Neural crest cell (in vitro differentiated cells): Measurements from ENCODE around the gene ATP6V0E1. TPM values are rescaled to one million over a fixed set of nuclear protein-coding genes. Genes with fewer than 3 reads are reported as not detected.
A peak's percentile ranks its signal among the peaks of the same experiment; 100 is the strongest.

ENCODE experiments used
- DNase-seq: peaks from one replicate; pipeline ENCODE4 v3.0.0; 2021; ENCODE audit warnings: low read depth, mixed read lengths, low spot score
- H3K27ac Mint-ChIP-seq: one replicate; pipeline ENCODE4 v1.8.0; 2021; ENCODE audit warnings: mild to moderate bottlenecking, mixed read lengths; ENCODE audit not compliant: unreplicated experiment
- H3K27me3 Mint-ChIP-seq: 2 replicates; pipeline ENCODE4 v1.8.0; 2021; ENCODE audit warnings: low read depth, mild to moderate bottlenecking, mixed read lengths
- H3K36me3 Mint-ChIP-seq: 2 replicates; pipeline ENCODE4 v1.8.0; 2021; ENCODE audit warnings: low read depth, mild to moderate bottlenecking, mixed read lengths
- H3K4me1 Mint-ChIP-seq: 2 replicates; pipeline ENCODE4 v1.8.0; 2021; ENCODE audit warnings: mixed read lengths
- H3K4me3 Mint-ChIP-seq: one replicate; pipeline ENCODE4 v1.8.0; 2021; ENCODE audit warnings: mild to moderate bottlenecking, mixed read lengths
- H3K9me3 Mint-ChIP-seq: 2 replicates; pipeline ENCODE4 v1.8.0; 2021; ENCODE audit warnings: mixed read lengths
- CTCF ChIP-seq: fragments of 200-600 bp; sonication (generic); conservative IDR thresholded peaks from 2 replicates; pipeline ENCODE4 v1.5.0; 2021; ENCODE audit warnings: antibody characterized with exemption, mild to moderate bottlenecking
- total RNA-seq: library from RNA; stranded (reverse); gene quantifications from 2 replicates; pipeline ENCODE4 v1.2.1, GENCODE V29; 2021

Gene ATP6V0E1
- total RNA-seq, 1 donor from 2014 or later, result 76.4 TPM

GRCh38 chr5:172956936-172957335 is 26.6 kb upstream of the ATP6V0E1 start:
- Mint-ChIP-seq H3K4me3 (peak overlapping the region; percentile 100), H3K4me1 (peaks cover 21% of the 10 kb centered on the region), H3K27me3 (peaks cover 9% of the 10 kb centered on the region), H3K9me3 (no peaks in the 10 kb centered on the region), H3K27ac (no peak overlapping the region), H3K36me3 (no peaks in the 10 kb centered on the region)
- no peak for TF ChIP-seq CTCF
- DNase-seq, result no peak

- Mint-ChIP-seq H3K9me3 (no peaks in the 10 kb centered on the region), H3K4me1 (peaks cover 21% of the 10 kb centered on the region), H3K36me3 (no peaks in the 10 kb centered on the region), H3K27me3 (peaks cover 9% of the 10 kb centered on the region), H3K27ac (no peak overlapping the region), H3K4me3 (peak overlapping the region; percentile 100)
- no peak for DNase-seq
- no peak for TF ChIP-seq CTCF
These were observed 26.1 kb upstream of the ATP6V0E1 start for GRCh38 chr5:172957458-172957857.

DNA sequence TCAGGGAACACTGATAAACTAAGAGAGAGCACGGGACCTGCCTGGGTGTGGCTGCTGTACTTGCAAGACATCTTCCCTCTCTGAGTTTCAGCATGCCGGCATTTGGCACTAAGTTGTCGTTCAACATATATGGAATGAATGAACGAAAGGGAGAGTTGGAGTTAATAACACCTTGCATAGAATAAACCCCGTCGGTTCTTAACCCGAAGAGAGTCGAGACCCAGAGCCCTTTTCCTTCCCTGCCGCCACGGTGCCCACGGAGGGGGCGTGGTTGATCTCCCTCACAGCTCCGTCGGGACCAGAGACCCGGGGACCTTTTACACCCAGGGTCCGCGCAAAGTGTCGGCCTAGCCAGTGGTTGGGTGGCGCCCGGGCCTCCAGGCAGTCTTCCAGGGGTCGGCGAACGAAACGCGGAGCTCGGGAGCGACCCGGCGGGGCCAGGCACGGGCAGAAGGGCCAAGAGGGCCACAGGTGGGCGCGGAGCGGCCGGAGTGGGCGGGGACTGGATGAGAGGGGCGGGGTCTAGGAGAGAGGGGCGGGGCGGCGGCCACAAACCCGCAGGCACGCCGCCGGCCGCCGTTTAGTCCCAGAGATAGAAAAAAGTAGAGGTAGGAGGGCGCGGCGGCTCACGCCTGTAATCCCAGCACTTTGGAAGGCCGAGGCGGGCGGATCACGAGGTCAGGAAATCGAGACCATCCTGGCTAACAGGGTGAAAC is 25.1 kb upstream of the ATP6V0E1 start:
- H3K27ac Mint-ChIP-seq, result peak overlapping the region; percentile 92

DNA sequence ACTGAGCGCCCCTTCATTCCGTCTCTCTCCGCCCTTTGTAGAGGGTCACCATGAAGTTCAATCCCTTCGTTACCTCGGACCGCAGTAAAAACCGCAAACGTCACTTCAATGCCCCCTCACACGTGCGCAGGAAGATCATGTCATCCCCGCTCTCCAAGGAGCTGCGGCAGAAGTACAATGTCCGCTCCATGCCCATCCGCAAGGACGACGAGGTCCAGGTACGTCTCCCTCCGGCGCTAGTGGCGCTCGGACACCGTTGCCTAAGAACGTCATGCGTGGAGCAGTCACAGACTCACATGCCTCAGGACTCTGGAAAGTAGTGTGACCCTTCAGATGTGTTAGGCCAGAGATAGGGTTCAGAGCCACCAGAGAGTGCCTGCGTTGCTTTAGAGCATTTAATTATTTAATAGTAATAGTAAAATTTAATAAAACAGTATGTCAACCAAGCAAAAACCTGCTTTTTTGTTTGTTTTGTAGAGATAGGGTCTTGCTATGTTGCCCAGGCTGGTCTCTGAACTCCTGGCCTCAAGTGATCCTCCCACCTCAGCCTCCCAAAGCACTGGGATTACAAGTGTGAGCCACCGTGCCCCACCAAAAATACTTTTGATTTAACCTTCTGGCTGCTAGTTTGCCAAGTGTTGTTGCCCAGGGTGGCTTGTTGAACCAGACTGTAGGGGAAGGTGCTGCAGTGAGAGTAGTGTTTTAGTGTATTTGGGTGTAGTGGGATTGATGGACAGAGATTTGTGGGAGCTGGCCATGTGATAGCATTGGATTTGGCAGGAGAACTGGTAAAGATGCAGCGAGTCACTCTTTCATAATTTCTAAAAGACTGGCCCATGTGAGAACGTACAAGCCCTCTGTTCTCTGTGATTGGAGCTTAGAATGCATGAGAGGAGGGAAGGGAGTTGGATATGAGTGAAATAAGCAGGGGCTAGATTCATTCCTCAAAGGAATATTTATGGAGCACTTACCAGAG is 23.5 kb upstream of the ATP6V0E1 start:
- no peak for TF ChIP-seq CTCF
- Mint-ChIP-seq H3K4me1 (peaks cover 21% of the 10 kb centered on the region), H3K27me3 (peaks cover 9% of the 10 kb centered on the region), H3K36me3 (no peaks in the 10 kb centered on the region), H3K27ac (peak overlapping the region; percentile 92), H3K9me3 (no peaks in the 10 kb centered on the region), H3K4me3 (peak overlapping the region; percentile 100)
- no peak for DNase-seq

More for the DNA sequence above, 25.1 kb upstream of the ATP6V0E1 start:
- Mint-ChIP-seq H3K36me3 (no peaks in the 10 kb centered on the region), H3K9me3 (no peaks in the 10 kb centered on the region), H3K4me3 (peak overlapping the region; percentile 100), H3K27me3 (peaks cover 9% of the 10 kb centered on the region), H3K4me1 (peaks cover 21% of the 10 kb centered on the region)
- peak; percentile 59 for DNase-seq
- TF ChIP-seq CTCF, result no peak

GRCh38 chr5:172969921-172970320 is 13.7 kb upstream of the ATP6V0E1 start:
- H3K4me1 Mint-ChIP-seq, result no peaks in the 10 kb centered on the region
- no peaks in the 10 kb centered on the region for H3K27me3 Mint-ChIP-seq
- TF ChIP-seq CTCF, result no peak
- no peak overlapping the region for H3K4me3 Mint-ChIP-seq
- DNase-seq, result no peak
- peaks cover 3% of the 10 kb centered on the region for H3K36me3 Mint-ChIP-seq
- H3K9me3 Mint-ChIP-seq, result no peaks in the 10 kb centered on the region
- H3K27ac Mint-ChIP-seq, result no peak overlapping the region
